H1 (cell line): Measurements from ENCODE around the gene INTS1.

ENCODE experiments used
- CEBPB ChIP-seq: IDR thresholded peaks from 2 replicates; pipeline ENCODE4 v1.6.1; 2012; ENCODE audit warnings: low read depth, low read length
- EZH2 ChIP-seq: fragments of 200-600 bp; sonication (generic); IDR thresholded peaks from 2 replicates; pipeline ENCODE4 v1.7.1; 2012; ENCODE audit warnings: low read depth, mild to moderate bottlenecking, moderate library complexity, low read length, inconsistent platforms; ENCODE audit not compliant: severe bottlenecking
- TAF1 ChIP-seq: IDR thresholded peaks from 2 replicates; pipeline ENCODE4 v1.6.1; 2011; ENCODE audit warnings: mild to moderate bottlenecking, low read depth, low read length
- TF ChIP-seq, protein P1 (sequence below): IDR thresholded peaks from 2 replicates; pipeline ENCODE4 v1.6.1; 2012; ENCODE audit warnings: inconsistent platforms

DNA sequence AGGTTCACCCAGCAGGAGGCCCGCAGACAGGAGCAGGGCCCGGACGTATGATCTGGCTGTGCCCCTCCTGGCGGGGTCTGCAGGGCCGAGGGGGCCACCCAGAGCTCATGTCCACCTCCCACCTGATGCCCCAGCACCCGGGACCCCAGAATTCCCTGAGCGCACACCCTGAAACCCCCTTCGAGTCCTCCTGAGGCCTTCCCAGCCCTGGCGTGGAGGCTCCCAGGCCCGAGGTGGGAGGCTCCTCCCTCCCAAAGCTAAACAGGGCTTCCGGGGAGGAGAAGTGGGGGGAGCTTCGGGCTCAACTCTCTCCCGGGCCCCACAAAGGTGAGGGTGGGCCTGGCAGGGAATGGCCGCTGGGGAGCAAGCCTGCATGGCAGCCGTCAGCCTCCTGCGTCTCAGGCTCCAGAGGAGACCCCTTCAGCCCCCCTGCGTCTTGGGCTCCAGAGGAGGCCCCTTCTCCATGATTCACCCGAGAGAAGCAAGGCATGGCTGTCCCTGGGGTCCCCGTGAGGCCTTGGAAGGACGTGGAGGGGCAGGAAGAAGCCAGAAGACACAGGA, 75.2 kb downstream of the INTS1 start:
- no peak for TF ChIP-seq CEBPB
- TF ChIP-seq TAF1: no peak
- TF ChIP-seq EZH2: no peak
- TF ChIP-seq, protein P1, sequence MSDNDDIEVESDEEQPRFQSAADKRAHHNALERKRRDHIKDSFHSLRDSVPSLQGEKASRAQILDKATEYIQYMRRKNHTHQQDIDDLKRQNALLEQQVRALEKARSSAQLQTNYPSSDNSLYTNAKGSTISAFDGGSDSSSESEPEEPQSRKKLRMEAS: no peak
